ENCODE results near the gene SMPDL3A. TPM values are rescaled to one million over a fixed set of nuclear protein-coding genes. Genes with fewer than 3 reads are reported as not detected.

The SMPDL3A gene
- total and polyA plus RNA-seq, 2 of the 13 experiments (the other 11 are each of a cell fraction or from before 2014, with no cell fraction given) = 7.8 to 17.3 TPM

DNA sequence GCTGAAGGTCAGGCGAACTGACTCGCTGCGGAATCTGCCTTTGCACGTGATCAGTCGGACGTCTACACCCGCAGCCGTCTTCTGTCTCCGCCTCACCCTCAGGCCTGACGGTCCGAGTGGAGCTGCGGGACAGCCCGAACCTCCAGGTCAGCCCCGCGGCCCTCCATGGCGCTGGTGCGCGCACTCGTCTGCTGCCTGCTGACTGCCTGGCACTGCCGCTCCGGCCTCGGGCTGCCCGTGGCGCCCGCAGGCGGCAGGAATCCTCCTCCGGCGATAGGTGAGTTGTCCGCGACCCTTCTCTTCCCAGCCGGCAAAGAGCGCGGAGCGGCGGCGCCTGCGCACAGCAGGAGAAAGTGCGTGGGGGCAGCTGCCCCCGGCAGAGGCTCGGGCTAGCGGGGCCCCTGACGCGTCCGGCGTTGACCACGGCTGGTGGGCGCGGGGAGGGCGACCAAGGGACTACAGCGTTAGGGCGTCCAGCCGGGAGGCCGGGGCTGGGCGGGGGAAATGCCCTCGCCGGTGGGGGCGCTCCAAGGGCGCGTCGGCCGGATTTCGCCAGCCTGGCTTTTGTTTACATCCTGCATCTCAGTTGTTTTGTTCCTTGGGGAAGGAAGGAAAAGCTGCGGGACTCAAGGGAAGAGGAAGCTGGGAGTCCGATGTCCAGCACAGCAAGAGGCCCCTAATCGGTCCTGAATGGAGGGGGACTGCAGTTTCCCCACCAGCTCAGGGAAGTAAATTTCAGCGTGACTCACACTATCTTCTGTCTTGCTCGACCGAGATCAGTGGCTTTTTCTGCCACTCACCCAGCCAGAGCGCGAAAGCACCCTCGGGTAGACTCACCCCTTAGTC lies at the start of gene SMPDL3A (continued):
- TF ChIP-seq, protein P1, sequence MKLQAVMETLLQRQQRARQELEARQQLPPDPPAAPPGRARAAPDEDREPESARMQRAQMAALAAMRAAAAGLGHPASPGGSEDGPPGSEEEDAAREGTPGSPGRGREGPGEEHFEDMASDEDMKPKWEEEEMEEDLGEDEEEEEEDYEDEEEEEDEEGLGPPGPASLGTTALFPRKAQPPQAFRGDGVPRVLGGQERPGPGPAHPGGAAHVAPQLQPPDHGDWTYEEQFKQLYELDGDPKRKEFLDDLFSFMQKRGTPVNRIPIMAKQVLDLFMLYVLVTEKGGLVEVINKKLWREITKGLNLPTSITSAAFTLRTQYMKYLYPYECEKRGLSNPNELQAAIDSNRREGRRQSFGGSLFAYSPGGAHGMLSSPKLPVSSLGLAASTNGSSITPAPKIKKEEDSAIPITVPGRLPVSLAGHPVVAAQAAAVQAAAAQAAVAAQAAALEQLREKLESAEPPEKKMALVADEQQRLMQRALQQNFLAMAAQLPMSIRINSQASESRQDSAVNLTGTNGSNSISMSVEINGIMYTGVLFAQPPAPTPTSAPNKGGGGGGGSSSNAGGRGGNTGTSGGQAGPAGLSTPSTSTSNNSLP (IDR thresholded peaks at IDR 0.05; ENCODE audit: low read depth, low read length) = 0 out of 2 replicates have a peak, but pooled peaks have one; percentile 41
- TF ChIP-seq GMEB2 (CRISPR knock-in tag; IDR thresholded peaks at IDR 0.05; ENCODE audit: low read depth) (peak; percentile 27; the same call in 1 of the 2 replicates), PAF1 (CRISPR knock-in tag; IDR thresholded peaks at IDR 0.05) (no peak), SP5 (CRISPR knock-in tag; IDR thresholded peaks at IDR 0.05; ENCODE audit: borderline replicate concordance, low read depth) (0 out of 2 replicates have a peak, but pooled peaks have one; percentile 18), KLF9 (CRISPR knock-in tag; IDR thresholded peaks at IDR 0.05; ENCODE audit: low read depth) (peak; percentile 74; the same call in 1 of the 2 replicates), MEIS2 (CRISPR knock-in tag; IDR thresholded peaks at IDR 0.05) (no peak; the same call in none of the 2 replicates), NR2F2 (IDR thresholded peaks at IDR 0.05; ENCODE audit: borderline replicate concordance, low read depth) (peak; percentile 64; the same call in 1 of the 2 replicates), SRF (IDR thresholded peaks at IDR 0.05; ENCODE audit: low read depth, low read length) (no peak), RARG (CRISPR knock-in tag; IDR thresholded peaks at IDR 0.05; ENCODE audit: low read depth) (no peak; the same call in 1 of the 2 replicates), ETV6 (CRISPR knock-in tag; conservative IDR thresholded peaks at IDR 0.05) (no peak), ZNF292 (CRISPR knock-in tag; IDR thresholded peaks at IDR 0.05; ENCODE audit: borderline replicate concordance, low read depth) (0 out of 2 replicates have a peak, but pooled peaks have one; percentile 24), ONECUT2 (CRISPR knock-in tag; IDR thresholded peaks at IDR 0.05) (no peak), NBN (conservative IDR thresholded peaks at IDR 0.05) (no peak), ZNF414 (CRISPR knock-in tag; IDR thresholded peaks at IDR 0.05) (peak; percentile 91), MBD4 (IDR thresholded peaks at IDR 0.05; ENCODE audit: borderline replicate concordance, low read length) (no peak), MED1 (CRISPR knock-in tag; IDR thresholded peaks at IDR 0.05) (peak; percentile 84), ZNF570 (CRISPR knock-in tag; IDR thresholded peaks at IDR 0.05; ENCODE audit: borderline replicate concordance) (peak; percentile 61; the same call in 1 of the 2 replicates), ZNF790 (CRISPR knock-in tag; IDR thresholded peaks at IDR 0.05; ENCODE audit: borderline replicate concordance) (peak; percentile 87; the same call in 1 of the 2 replicates)
- TF ChIP-seq, protein P2, sequence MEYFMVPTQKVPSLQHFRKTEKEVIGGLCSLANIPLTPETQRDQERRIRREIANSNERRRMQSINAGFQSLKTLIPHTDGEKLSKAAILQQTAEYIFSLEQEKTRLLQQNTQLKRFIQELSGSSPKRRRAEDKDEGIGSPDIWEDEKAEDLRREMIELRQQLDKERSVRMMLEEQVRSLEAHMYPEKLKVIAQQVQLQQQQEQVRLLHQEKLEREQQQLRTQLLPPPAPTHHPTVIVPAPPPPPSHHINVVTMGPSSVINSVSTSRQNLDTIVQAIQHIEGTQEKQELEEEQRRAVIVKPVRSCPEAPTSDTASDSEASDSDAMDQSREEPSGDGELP (IDR thresholded peaks at IDR 0.05; ENCODE audit: borderline replicate concordance, low read depth) = no peak; the same call in 1 of the 2 replicates
- TF ChIP-seq, protein P3, sequence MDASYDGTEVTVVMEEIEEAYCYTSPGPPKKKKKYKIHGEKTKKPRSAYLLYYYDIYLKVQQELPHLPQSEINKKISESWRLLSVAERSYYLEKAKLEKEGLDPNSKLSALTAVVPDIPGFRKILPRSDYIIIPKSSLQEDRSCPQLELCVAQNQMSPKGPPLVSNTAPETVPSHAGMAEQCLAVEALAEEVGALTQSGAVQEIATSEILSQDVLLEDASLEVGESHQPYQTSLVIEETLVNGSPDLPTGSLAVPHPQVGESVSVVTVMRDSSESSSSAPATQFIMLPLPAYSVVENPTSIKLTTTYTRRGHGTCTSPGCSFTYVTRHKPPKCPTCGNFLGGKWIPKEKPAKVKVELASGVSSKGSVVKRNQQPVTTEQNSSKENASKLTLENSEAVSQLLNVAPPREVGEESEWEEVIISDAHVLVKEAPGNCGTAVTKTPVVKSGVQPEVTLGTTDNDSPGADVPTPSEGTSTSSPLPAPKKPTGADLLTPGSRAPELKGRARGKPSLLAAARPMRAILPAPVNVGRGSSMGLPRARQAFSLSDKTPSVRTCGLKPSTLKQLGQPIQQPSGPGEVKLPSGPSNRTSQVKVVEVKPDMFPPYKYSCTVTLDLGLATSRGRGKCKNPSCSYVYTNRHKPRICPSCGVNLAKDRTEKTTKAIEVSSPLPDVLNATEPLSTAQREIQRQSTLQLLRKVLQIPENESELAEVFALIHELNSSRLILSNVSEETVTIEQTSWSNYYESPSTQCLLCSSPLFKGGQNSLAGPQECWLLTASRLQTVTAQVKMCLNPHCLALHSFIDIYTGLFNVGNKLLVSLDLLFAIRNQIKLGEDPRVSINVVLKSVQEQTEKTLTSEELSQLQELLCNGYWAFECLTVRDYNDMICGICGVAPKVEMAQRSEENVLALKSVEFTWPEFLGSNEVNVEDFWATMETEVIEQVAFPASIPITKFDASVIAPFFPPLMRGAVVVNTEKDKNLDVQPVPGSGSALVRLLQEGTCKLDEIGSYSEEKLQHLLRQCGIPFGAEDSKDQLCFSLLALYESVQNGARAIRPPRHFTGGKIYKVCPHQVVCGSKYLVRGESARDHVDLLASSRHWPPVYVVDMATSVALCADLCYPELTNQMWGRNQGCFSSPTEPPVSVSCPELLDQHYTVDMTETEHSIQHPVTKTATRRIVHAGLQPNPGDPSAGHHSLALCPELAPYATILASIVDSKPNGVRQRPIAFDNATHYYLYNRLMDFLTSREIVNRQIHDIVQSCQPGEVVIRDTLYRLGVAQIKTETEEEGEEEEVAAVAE (CRISPR knock-in tag; IDR thresholded peaks at IDR 0.05; ENCODE audit: borderline replicate concordance) = 0 out of 2 replicates have a peak, but pooled peaks have one; percentile 34
